GM19035 (cell line): Measurements from ENCODE around the gene ARID3B.
"Not testable (repeated sequence)": the region's sequence is repeated elsewhere in the genome, so short reads cannot be mapped to it uniquely, and the experiment has no call there.

ENCODE experiments used
- ATAC-seq: cut with Tn5 transposase; IDR thresholded peaks from one replicate; pipeline ENCODE4 v1.9.1; 2021; ENCODE audit not compliant: unreplicated experiment

ARID3B gene

GRCh38 chr15:74540761-74541493, at the start of gene ARID3B:
Gene ARID3B (plus strand): TSS chr15:74541220. CDS start chr15:74543937, 2,717 bp downstream.
- peak; percentile 82 for ATAC-seq

GRCh38 chr15:74496648-74497047, 44.4 kb upstream of the ARID3B start:
- ATAC-seq, result no peak

- ATAC-seq, result no peak
Observed at GRCh38 chr15:74497584-74497983, 43.4 kb upstream of the ARID3B start.

GRCh38 chr15:74499366-74499765, 41.7 kb upstream of the ARID3B start:
- no peak for ATAC-seq

- ATAC-seq, result no peak
Observed at GRCh38 chr15:74500401-74500800, 40.6 kb upstream of the ARID3B start.

GRCh38 chr15:74502301-74502700, 38.7 kb upstream of the ARID3B start:
- ATAC-seq, result no peak

GRCh38 chr15:74504418-74504817, 36.6 kb upstream of the ARID3B start:
- no peak for ATAC-seq

GRCh38 chr15:74504836-74505235, 36.2 kb upstream of the ARID3B start:
- no peak for ATAC-seq

GRCh38 chr15:74505837-74506514, 35.0 kb upstream of the ARID3B start:
- no peak for ATAC-seq

GRCh38 chr15:74506515-74506840, 34.5 kb upstream of the ARID3B start:
- no peak for ATAC-seq

GRCh38 chr15:74511583-74511982, 29.4 kb upstream of the ARID3B start:
- no peak for ATAC-seq

- not testable (repeated sequence) for ATAC-seq
Observed at GRCh38 chr15:74514059-74514458, 27.0 kb upstream of the ARID3B start.

GRCh38 chr15:74517096-74517495, 23.9 kb upstream of the ARID3B start:
- no peak for ATAC-seq

GRCh38 chr15:74519311-74519710, 21.7 kb upstream of the ARID3B start:
- no peak for ATAC-seq

GRCh38 chr15:74520407-74520806, 20.6 kb upstream of the ARID3B start:
- no peak for ATAC-seq

GRCh38 chr15:74523982-74524381, 17.0 kb upstream of the ARID3B start:
- no peak for ATAC-seq

GRCh38 chr15:74525309-74525708, 15.7 kb upstream of the ARID3B start:
- no peak for ATAC-seq

GRCh38 chr15:74525945-74526344, 15.1 kb upstream of the ARID3B start:
- ATAC-seq, result no peak

GRCh38 chr15:74528876-74529275, 12.1 kb upstream of the ARID3B start:
- no peak for ATAC-seq

- no peak for ATAC-seq
Observed at GRCh38 chr15:74529921-74530320, 11.1 kb upstream of the ARID3B start.

GRCh38 chr15:74530771-74531143, 10.3 kb upstream of the ARID3B start:
- ATAC-seq, result no peak

GRCh38 chr15:74531144-74531811, 9.7 kb upstream of the ARID3B start:
- ATAC-seq, result no peak
